ENCODE results near the gene TNFSF15.

Gene TNFSF15

DNA sequence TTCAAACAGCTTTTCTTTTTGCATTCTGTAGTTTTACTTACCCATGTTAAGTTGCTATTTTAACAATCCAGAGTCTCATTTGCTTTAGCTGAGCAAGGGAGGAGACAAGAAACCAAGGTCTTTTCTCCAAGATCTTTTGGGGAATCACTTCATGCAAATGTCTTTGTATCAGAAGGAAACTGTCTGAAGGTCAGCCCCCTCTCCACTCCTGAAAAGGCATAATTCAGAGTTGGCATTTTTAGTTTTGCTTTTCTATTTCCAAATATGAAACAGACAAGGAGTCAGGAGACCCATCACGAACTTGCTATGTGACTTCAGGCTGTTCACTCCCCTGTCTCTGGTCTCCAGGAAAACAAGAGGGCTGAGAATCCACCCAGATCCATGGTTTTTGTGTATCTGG, 12.3 kb upstream of the TNFSF15 start (continued):
- TF ChIP-seq ZNF792 (tag by site-specific recombination; IDR thresholded peaks at IDR 0.05) (no peak), KLF17 (tag by site-specific recombination; IDR thresholded peaks at IDR 0.05) (no peak), PRDM1 (tag by site-specific recombination; IDR thresholded peaks at IDR 0.05) (no peak), FEZF1 (tag by site-specific recombination; IDR thresholded peaks at IDR 0.05) (no peak), ZBTB49 (tag by site-specific recombination; IDR thresholded peaks at IDR 0.05; ENCODE audit: low read depth) (no peak), ZNF645 (tag by site-specific recombination; IDR thresholded peaks at IDR 0.05) (no peak)

GRCh38 chr9:114813717-114814418, 8.0 kb upstream of the TNFSF15 start:
- H3K4me1 ChIP-seq (ENCODE audit: control insufficient read depth, insufficient read depth, low read length), result no peaks in the 10 kb centered on the region
- H3K9me3 ChIP-seq (ENCODE audit: control insufficient read depth, insufficient read depth, low read depth, low read length), result no peaks in the 10 kb centered on the region
- H3K27ac ChIP-seq (ENCODE audit: extremely low read depth, low read depth, low read length), result no peak overlapping the region
- ChIA-PET POLR2A (no interaction called here), CTCF (interaction anchor here (0.6 to 0.7 kb wide), 3 partner anchors 12 to 264 kb away, joined by 3 read pairs; no protein-coding TSS in a partner anchor)
- no peak overlapping the region for H3K4me3 ChIP-seq (ENCODE audit: low read depth, low read length)
- TF ChIP-seq, protein P1, sequence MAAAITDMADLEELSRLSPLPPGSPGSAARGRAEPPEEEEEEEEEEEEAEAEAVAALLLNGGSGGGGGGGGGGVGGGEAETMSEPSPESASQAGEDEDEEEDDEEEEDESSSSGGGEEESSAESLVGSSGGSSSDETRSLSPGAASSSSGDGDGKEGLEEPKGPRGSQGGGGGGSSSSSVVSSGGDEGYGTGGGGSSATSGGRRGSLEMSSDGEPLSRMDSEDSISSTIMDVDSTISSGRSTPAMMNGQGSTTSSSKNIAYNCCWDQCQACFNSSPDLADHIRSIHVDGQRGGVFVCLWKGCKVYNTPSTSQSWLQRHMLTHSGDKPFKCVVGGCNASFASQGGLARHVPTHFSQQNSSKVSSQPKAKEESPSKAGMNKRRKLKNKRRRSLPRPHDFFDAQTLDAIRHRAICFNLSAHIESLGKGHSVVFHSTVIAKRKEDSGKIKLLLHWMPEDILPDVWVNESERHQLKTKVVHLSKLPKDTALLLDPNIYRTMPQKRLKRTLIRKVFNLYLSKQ (tag by site-specific recombination; IDR thresholded peaks at IDR 0.05; ENCODE audit: borderline replicate concordance), result no peak
- no peak for TF ChIP-seq ZNF645 (tag by site-specific recombination; IDR thresholded peaks at IDR 0.05)
- no peak for TF ChIP-seq ZNF175 (tag by site-specific recombination; IDR thresholded peaks at IDR 0.05)
- TF ChIP-seq ZNF529 (tag by site-specific recombination; IDR thresholded peaks at IDR 0.05; ENCODE audit: insufficient replicate concordance), result no peak
- H3K36me3 ChIP-seq (ENCODE audit: control insufficient read depth in 2 of 2, insufficient read depth in 1 of 2, low read length in 2 of 2), result no peaks in the 10 kb centered on the region

DNA sequence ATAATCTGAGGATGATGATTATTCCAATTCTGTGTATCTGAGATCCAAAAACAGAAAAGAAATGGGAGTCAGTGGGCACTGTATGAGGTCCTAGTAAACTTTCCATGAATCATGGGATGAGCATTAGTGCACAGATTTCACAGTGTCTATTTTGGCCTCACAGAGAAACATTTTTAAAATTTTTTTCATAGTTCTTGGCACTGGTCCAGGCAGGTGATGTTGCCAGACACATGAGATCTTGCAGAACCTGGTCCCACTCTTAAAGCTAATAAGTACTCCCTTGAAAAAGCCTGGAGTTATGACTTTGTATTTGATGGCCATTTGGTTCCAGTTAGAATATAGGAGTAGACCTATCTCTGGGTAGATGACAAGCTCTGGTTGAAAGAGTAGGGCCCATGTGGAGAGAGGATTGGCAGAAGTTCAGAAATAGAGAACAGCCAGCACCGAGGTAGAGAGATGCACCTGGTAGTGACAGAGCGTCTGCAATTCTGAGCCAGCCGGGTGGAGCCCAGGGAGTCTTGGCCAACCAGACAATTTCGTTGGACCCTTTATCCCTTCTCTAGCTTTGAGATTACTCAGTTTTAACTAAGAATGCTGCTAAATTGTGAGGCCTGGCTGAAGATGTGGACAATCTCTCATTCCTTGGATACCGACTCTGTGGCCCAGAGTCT, 6.3 kb upstream of the TNFSF15 start:
- ChIA-PET CTCF (interaction anchor here (0.6 to 1.9 kb wide), 3 partner anchors 131 to 1357 kb away, joined by 3 to 6 read pairs (median 3); no protein-coding TSS in a partner anchor), POLR2A (no interaction called here)
- H3K9me3 ChIP-seq (ENCODE audit: control insufficient read depth, insufficient read depth, low read depth, low read length), result no peaks in the 10 kb centered on the region
- H3K4me3 ChIP-seq (ENCODE audit: low read depth, low read length), result no peak overlapping the region
- H3K27ac ChIP-seq (ENCODE audit: extremely low read depth, low read depth, low read length), result no peak overlapping the region
- no peaks in the 10 kb centered on the region for H3K4me1 ChIP-seq (ENCODE audit: control insufficient read depth, insufficient read depth, low read length)
- H3K36me3 ChIP-seq (ENCODE audit: control insufficient read depth in 2 of 2, insufficient read depth in 1 of 2, low read length in 2 of 2), result no peaks in the 10 kb centered on the region
- no peak for TF ChIP-seq ZNF664 (tag by site-specific recombination; IDR thresholded peaks at IDR 0.05)
- no peak for TF ChIP-seq ZNF704 (tag by site-specific recombination; IDR thresholded peaks at IDR 0.05)
- TF ChIP-seq ZNF639 (tag by site-specific recombination; IDR thresholded peaks at IDR 0.05), result no peak
- no peak for TF ChIP-seq EGR2 (tag by site-specific recombination; IDR thresholded peaks at IDR 0.05; ENCODE audit: low read depth)
- TF ChIP-seq, protein P2, sequence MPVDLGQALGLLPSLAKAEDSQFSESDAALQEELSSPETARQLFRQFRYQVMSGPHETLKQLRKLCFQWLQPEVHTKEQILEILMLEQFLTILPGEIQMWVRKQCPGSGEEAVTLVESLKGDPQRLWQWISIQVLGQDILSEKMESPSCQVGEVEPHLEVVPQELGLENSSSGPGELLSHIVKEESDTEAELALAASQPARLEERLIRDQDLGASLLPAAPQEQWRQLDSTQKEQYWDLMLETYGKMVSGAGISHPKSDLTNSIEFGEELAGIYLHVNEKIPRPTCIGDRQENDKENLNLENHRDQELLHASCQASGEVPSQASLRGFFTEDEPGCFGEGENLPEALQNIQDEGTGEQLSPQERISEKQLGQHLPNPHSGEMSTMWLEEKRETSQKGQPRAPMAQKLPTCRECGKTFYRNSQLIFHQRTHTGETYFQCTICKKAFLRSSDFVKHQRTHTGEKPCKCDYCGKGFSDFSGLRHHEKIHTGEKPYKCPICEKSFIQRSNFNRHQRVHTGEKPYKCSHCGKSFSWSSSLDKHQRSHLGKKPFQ (tag by site-specific recombination; IDR thresholded peaks at IDR 0.05), result no peak
- no peak for TF ChIP-seq ZNF692 (tag by site-specific recombination; IDR thresholded peaks at IDR 0.05)
- no peak for TF ChIP-seq ZNF621 (tag by site-specific recombination; IDR thresholded peaks at IDR 0.05)
- no peak for TF ChIP-seq ZNF629 (tag by site-specific recombination; IDR thresholded peaks at IDR 0.05)
